ENCODE measurements around the gene GAS2L2. TPM values are rescaled to one million over a fixed set of nuclear protein-coding genes. Genes with fewer than 3 reads are reported as not detected.
A peak's percentile ranks its signal among the peaks of the same experiment; 100 is the strongest.

Gene GAS2L2
- total RNA-seq (ENCODE audit: unreplicated experiment): 0.27 TPM
- long read RNA-seq: 0 reads

DNA sequence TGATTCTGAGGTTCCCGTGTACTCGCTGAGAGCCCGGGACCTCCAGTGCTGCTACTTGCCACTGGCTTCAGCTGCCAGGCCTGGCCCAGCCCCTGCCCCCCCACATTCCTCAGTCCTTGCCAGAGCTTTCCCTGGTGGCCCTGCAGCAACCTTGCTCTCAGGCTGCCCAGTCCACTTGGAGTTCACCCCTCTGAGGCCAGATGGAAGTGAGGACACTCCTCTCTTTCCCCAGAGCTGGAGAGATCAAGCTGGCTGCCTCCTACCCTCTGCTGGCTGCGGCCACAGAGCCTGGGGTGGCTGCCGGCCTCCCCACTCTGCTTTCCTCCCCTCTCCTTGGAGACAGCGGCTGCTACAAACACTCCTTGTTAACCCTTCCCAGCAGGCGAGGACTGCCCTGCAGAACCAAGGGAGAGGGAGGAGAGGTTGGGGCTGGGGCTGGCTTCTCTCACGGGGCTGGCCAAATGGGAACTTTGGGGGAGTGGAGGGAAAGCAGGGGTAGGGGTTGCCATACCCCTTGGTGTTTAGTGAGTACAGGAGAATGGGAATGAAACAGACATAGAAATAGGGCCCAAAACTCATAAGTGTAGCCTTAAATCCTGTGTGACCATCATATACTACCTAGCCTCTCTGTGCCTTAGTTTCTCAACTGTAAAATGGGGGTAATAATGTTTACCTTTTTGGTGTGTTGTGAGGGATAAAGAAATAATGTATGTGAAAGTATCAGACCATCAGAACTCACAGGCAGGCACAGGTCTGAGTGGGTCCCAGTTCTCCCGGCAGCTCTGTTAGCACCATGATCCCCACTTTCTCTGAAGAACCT is at the start of gene GAS2L2:
TSS of gene GAS2L2 (minus strand) at position 295 of the 820 bp plus-strand sequence. CDS start 389 bp downstream, outside the sequence.
- peaks cover 8% of the 10 kb centered on the region for H3K4me1 Mint-ChIP-seq (ENCODE audit: low read depth, unreplicated experiment)
- no peaks in the 10 kb centered on the region for H3K36me3 Mint-ChIP-seq (ENCODE audit: unreplicated experiment)
- peaks cover 4% of the 10 kb centered on the region for H3K9me3 Mint-ChIP-seq (ENCODE audit: unreplicated experiment)
- TF ChIP-seq, protein P1, sequence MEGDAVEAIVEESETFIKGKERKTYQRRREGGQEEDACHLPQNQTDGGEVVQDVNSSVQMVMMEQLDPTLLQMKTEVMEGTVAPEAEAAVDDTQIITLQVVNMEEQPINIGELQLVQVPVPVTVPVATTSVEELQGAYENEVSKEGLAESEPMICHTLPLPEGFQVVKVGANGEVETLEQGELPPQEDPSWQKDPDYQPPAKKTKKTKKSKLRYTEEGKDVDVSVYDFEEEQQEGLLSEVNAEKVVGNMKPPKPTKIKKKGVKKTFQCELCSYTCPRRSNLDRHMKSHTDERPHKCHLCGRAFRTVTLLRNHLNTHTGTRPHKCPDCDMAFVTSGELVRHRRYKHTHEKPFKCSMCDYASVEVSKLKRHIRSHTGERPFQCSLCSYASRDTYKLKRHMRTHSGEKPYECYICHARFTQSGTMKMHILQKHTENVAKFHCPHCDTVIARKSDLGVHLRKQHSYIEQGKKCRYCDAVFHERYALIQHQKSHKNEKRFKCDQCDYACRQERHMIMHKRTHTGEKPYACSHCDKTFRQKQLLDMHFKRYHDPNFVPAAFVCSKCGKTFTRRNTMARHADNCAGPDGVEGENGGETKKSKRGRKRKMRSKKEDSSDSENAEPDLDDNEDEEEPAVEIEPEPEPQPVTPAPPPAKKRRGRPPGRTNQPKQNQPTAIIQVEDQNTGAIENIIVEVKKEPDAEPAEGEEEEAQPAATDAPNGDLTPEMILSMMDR (IDR thresholded peaks at IDR 0.05; ENCODE audit: partially characterized antibody, unreplicated experiment): no peak
- peaks cover 7% of the 10 kb centered on the region for H3K27me3 Mint-ChIP-seq (ENCODE audit: unreplicated experiment)
- H3K27ac Mint-ChIP-seq (ENCODE audit: unreplicated experiment): no peak within 1 kb of the TSS
- no peak within 1 kb of the TSS for H3K4me3 Mint-ChIP-seq (ENCODE audit: unreplicated experiment)
- no peak for DNase-seq

DNA sequence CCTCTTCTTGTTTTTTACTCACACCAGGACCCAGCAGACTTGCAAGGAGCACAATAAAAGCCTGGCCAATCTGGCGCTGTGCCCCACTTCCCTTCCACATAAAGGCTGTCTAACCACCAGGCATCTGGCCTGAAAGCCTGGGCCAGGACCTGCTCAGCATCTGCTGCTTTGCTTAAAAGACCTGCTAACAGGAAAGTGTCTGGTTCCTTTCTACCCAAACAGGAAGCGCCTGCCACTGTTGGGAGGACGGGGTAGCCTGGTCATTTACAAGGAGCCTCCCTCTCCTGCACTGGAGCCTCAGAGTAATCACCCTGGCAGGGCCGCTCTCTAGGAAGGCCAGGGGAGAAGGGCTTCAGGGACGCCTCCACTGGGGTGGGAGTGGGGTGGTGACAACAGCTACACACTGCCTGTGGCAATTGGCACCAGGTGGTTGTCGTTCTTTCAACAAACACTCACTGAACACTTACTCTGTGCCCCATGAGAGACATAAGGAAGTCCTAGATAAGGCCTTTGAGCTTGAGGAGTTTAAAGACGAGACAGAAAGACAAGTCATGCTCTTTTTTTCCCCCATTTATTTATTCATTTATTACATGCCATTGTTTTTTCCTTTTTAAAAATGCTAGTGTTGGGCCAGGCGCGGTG is 48.7 kb upstream of the GAS2L2 start:
- Mint-ChIP-seq H3K27me3 (ENCODE audit: unreplicated experiment) (peaks cover 4% of the 10 kb centered on the region), H3K4me3 (ENCODE audit: unreplicated experiment) (peak overlapping the region; percentile 25)

DNA sequence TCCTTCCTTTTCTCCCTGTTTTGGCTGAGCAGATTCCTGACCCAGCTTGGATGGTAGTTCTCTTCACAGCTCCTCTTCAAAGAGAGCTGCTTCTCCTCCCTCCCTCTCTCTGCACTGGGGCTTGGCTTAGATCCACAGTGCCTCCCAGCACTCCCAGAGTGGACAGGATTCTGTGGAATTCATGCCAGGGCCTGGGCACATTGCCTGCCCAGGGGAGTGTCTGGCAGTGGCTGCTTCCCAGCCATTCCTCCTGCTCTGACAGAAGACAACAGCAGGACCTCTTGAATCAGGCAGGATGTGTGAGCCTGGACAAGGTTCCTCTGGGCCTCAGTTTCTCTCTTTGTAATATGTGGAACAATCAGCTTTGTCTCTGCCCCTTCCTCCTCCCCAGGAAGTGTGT is 46.9 kb upstream of the GAS2L2 start:
- Mint-ChIP-seq H3K4me1 (ENCODE audit: low read depth, unreplicated experiment) (peaks cover 12% of the 10 kb centered on the region), H3K4me3 (ENCODE audit: unreplicated experiment) (peak overlapping the region; percentile 22)
- TF ChIP-seq, protein P1 (IDR thresholded peaks at IDR 0.05; ENCODE audit: partially characterized antibody, unreplicated experiment): no peak

More for the DNA sequence above, 48.7 kb upstream of the GAS2L2 start:
- Mint-ChIP-seq H3K36me3 (ENCODE audit: unreplicated experiment) (no peaks in the 10 kb centered on the region), H3K4me1 (ENCODE audit: low read depth, unreplicated experiment) (peaks cover 12% of the 10 kb centered on the region), H3K27ac (ENCODE audit: unreplicated experiment) (peak overlapping the region; percentile 76), H3K9me3 (ENCODE audit: unreplicated experiment) (no peaks in the 10 kb centered on the region)
- TF ChIP-seq, protein P1 (IDR thresholded peaks at IDR 0.05; ENCODE audit: partially characterized antibody, unreplicated experiment): no peak
- peak; percentile 24 for DNase-seq

DNA sequence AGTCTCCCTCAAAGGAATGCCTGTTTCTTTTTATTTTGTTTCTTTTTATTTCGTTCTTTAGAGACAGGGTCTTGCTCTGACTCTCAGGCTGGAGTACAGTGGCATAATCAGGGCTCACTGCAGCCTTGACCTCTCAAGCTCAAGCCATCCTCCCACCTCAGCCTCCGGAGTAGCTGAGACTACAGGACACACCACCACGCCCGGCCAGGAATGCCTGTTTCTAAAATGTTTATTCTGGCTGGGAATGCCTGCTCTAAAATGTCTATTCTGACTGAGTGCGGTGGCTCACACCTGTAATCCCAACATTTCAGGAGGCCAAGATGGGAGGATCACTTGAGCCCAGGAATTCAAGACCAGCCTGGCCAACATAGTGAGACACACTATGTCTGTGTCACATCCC is 44.9 kb upstream of the GAS2L2 start:
- no peak for DNase-seq
- Mint-ChIP-seq H3K4me3 (ENCODE audit: unreplicated experiment) (no peak overlapping the region), H3K4me1 (ENCODE audit: low read depth, unreplicated experiment) (peaks cover 11% of the 10 kb centered on the region), H3K36me3 (ENCODE audit: unreplicated experiment) (peaks cover 7% of the 10 kb centered on the region), H3K27ac (ENCODE audit: unreplicated experiment) (no peak overlapping the region), H3K9me3 (ENCODE audit: unreplicated experiment) (no peaks in the 10 kb centered on the region), H3K27me3 (ENCODE audit: unreplicated experiment) (peaks cover 26% of the 10 kb centered on the region)
- TF ChIP-seq, protein P1 (IDR thresholded peaks at IDR 0.05; ENCODE audit: partially characterized antibody, unreplicated experiment): no peak

More for the DNA sequence above, 46.9 kb upstream of the GAS2L2 start:
- Mint-ChIP-seq H3K9me3 (ENCODE audit: unreplicated experiment) (no peaks in the 10 kb centered on the region), H3K27ac (ENCODE audit: unreplicated experiment) (no peak overlapping the region), H3K36me3 (ENCODE audit: unreplicated experiment) (peaks cover 7% of the 10 kb centered on the region), H3K27me3 (ENCODE audit: unreplicated experiment) (peaks cover 10% of the 10 kb centered on the region)
- DNase-seq: no peak

DNA sequence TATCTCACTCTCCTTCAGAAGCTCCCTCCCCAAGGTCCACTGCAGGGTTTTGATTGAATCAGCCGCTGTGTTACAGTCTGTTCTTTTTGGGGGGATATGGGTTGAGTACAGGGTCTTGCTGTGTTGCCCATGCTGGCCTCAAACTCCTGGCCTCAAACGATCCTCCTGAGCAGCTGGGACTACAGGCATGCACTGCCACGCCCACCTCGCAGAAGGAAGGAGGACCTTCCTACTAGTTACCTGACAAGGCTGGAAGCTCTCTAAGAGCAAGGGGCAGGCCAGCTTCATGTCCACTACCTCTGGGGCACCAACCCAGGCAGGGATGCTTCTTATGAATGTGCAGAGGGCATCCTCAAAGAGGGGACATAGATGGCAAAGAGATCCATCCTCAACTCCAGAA is 44.3 kb upstream of the GAS2L2 start:
- H3K27me3 Mint-ChIP-seq (ENCODE audit: unreplicated experiment): peaks cover 26% of the 10 kb centered on the region
- H3K4me3 Mint-ChIP-seq (ENCODE audit: unreplicated experiment): no peak overlapping the region
- H3K27ac Mint-ChIP-seq (ENCODE audit: unreplicated experiment): no peak overlapping the region
- no peak for DNase-seq
- TF ChIP-seq, protein P1 (IDR thresholded peaks at IDR 0.05; ENCODE audit: partially characterized antibody, unreplicated experiment): no peak
- H3K4me1 Mint-ChIP-seq (ENCODE audit: low read depth, unreplicated experiment): peaks cover 11% of the 10 kb centered on the region
- no peaks in the 10 kb centered on the region for H3K9me3 Mint-ChIP-seq (ENCODE audit: unreplicated experiment)
- H3K36me3 Mint-ChIP-seq (ENCODE audit: unreplicated experiment): peaks cover 7% of the 10 kb centered on the region

All from glutamatergic neuron (in vitro differentiated cells).